ENCODE results near the gene SPTBN4.
"Not testable (repeated sequence)": the region's sequence is repeated elsewhere in the genome, so short reads cannot be mapped to it uniquely, and the experiment has no call there.

Gene SPTBN4

GRCh38 chr19:40588926-40589569 lies 122.2 kb downstream of the SPTBN4 start:
- DNase-seq, result no peak

- no peak for DNase-seq
Measured at GRCh38 chr19:40589591-40590429, 123.0 kb downstream of the SPTBN4 start.

- DNase-seq, result no peak
Measured at GRCh38 chr19:40590464-40591265, 123.9 kb downstream of the SPTBN4 start.

GRCh38 chr19:40591724-40592123 lies 124.9 kb downstream of the SPTBN4 start:
- not testable (repeated sequence) for DNase-seq

GRCh38 chr19:40592170-40592569 lies 125.4 kb downstream of the SPTBN4 start:
- DNase-seq, result peak in 1 of 5 donors; percentile 52

GRCh38 chr19:40594255-40594654 lies 127.5 kb downstream of the SPTBN4 start:
- no peak for DNase-seq

GRCh38 chr19:40594657-40595091 lies 127.9 kb downstream of the SPTBN4 start:
- no peak for DNase-seq

GRCh38 chr19:40596608-40597328 lies 130.0 kb downstream of the SPTBN4 start:
- DNase-seq, result no peak

GRCh38 chr19:40597329-40597838 lies 130.6 kb downstream of the SPTBN4 start:
- DNase-seq, result no peak

- peak; percentile 62 to 78 (median 74) for DNase-seq
Measured at GRCh38 chr19:40598121-40598917, 131.5 kb downstream of the SPTBN4 start.

GRCh38 chr19:40598918-40599307 lies 132.1 kb downstream of the SPTBN4 start:
- no peak for DNase-seq

- no peak for DNase-seq
Measured at GRCh38 chr19:40599331-40599901, 132.6 kb downstream of the SPTBN4 start.

- DNase-seq, result no peak
Measured at GRCh38 chr19:40599902-40600569, 133.2 kb downstream of the SPTBN4 start.

GRCh38 chr19:40600570-40601133 lies 133.9 kb downstream of the SPTBN4 start:
- no peak for DNase-seq

GRCh38 chr19:40601134-40601974 lies 134.6 kb downstream of the SPTBN4 start, which contains the start of gene LTBP4:
LTBP4 (plus strand) TSS chr19:40601369; CDS start chr19:40601388, 19 bp downstream.
- no peak for DNase-seq

- DNase-seq, result no peak
Measured at GRCh38 chr19:40603071-40603388, 136.2 kb downstream of the SPTBN4 start.

GRCh38 chr19:40603389-40604170 lies 136.8 kb downstream of the SPTBN4 start:
- DNase-seq, result peak; percentile 94 to 99 (median 96)

GRCh38 chr19:40604171-40604646 lies 137.4 kb downstream of the SPTBN4 start:
- DNase-seq, result no peak
